ENCODE measurements around the gene CMPK2. TPM values are rescaled to one million over a fixed set of nuclear protein-coding genes. Genes with fewer than 3 reads are reported as not detected.

CMPK2 gene
- total RNA-seq, 2 experiments from 2014 or later = 7.2 to 7.7 TPM

GRCh38 chr2:6896930-6897759 is 31.4 kb upstream of the CMPK2 start:
- no peak overlapping the region for H3K4me3 Mint-ChIP-seq
- H3K27me3 Mint-ChIP-seq (ENCODE audit: low read depth) = no peaks in the 10 kb centered on the region
- H3K27ac Mint-ChIP-seq = peak overlapping the region; percentile 21
- H3K36me3 Mint-ChIP-seq (ENCODE audit: low read depth) = peaks cover 15% of the 10 kb centered on the region
- intact Hi-C loops (cut with micrococcal nuclease) = loop anchor here (1.0 to 5.0 kb wide), 6 partner anchors 16 to 187 kb away; no protein-coding TSS in a partner anchor
- H3K4me1 Mint-ChIP-seq (ENCODE audit: low read depth) = peaks cover 13% of the 10 kb centered on the region
- no peak for DNase-seq
- H3K9me3 Mint-ChIP-seq = peaks cover 22% of the 10 kb centered on the region
- CTCF ChIA-PET = interaction anchor here (0.6 to 6.1 kb wide), 35 partner anchors 9 to 173 kb away, joined by 3 to 101 read pairs (median 5); partner anchors contain the start of genes CMPK2, RNF144A and RSAD2

GRCh38 chr2:6893876-6894482 is 28.3 kb upstream of the CMPK2 start:
- H3K36me3 Mint-ChIP-seq (ENCODE audit: low read depth) = no peaks in the 10 kb centered on the region
- H3K27ac Mint-ChIP-seq = no peak overlapping the region
- peaks cover 13% of the 10 kb centered on the region for H3K4me1 Mint-ChIP-seq (ENCODE audit: low read depth)
- H3K4me3 Mint-ChIP-seq = no peak overlapping the region
- no peaks in the 10 kb centered on the region for H3K27me3 Mint-ChIP-seq (ENCODE audit: low read depth)
- intact Hi-C loops (cut with micrococcal nuclease) = no loop called here
- DNase-seq = no peak
- H3K9me3 Mint-ChIP-seq = no peaks in the 10 kb centered on the region
- CTCF ChIA-PET = interaction anchor here (0.6 to 6.1 kb wide), 13 partner anchors 10 to 249 kb away, joined by 3 to 101 read pairs (median 4); partner anchors contain the start of genes RNF144A and RSAD2

- H3K4me1 Mint-ChIP-seq (ENCODE audit: low read depth) = no peaks in the 10 kb centered on the region
- peaks cover 3% of the 10 kb centered on the region for H3K36me3 Mint-ChIP-seq (ENCODE audit: low read depth)
- no peaks in the 10 kb centered on the region for H3K9me3 Mint-ChIP-seq
- no peak for DNase-seq
- H3K27ac Mint-ChIP-seq = no peak overlapping the region
- intact Hi-C loops (cut with micrococcal nuclease) = no loop called here
- CTCF ChIA-PET = interaction anchor here (2.1 kb wide), 1 partner anchor 8 kb away, joined by 16 read pairs; no protein-coding TSS in a partner anchor
- H3K4me3 Mint-ChIP-seq = no peak overlapping the region
- H3K27me3 Mint-ChIP-seq (ENCODE audit: low read depth) = no peaks in the 10 kb centered on the region
These were observed 23.0 kb upstream of the CMPK2 start for GRCh38 chr2:6888724-6889123.

GRCh38 chr2:6887751-6888192 is 22.1 kb upstream of the CMPK2 start:
- intact Hi-C loops (cut with micrococcal nuclease) = no loop called here
- Mint-ChIP-seq H3K4me1 (ENCODE audit: low read depth) (no peaks in the 10 kb centered on the region), H3K27me3 (ENCODE audit: low read depth) (no peaks in the 10 kb centered on the region), H3K9me3 (no peaks in the 10 kb centered on the region), H3K4me3 (no peak overlapping the region), H3K36me3 (ENCODE audit: low read depth) (peaks cover 3% of the 10 kb centered on the region), H3K27ac (no peak overlapping the region)
- no peak for DNase-seq
- CTCF ChIA-PET = interaction anchor here (0.7 to 2.1 kb wide), 6 partner anchors 9 to 210 kb away, joined by 3 to 16 read pairs (median 3); partner anchors contain the start of gene CMPK2

GRCh38 chr2:6885968-6886367 is 20.3 kb upstream of the CMPK2 start:
- intact Hi-C loops (cut with micrococcal nuclease) = no loop called here
- DNase-seq = no peak
- H3K36me3 Mint-ChIP-seq (ENCODE audit: low read depth) = peaks cover 5% of the 10 kb centered on the region
- no peaks in the 10 kb centered on the region for H3K27me3 Mint-ChIP-seq (ENCODE audit: low read depth)
- no peak overlapping the region for H3K27ac Mint-ChIP-seq
- no peak overlapping the region for H3K4me3 Mint-ChIP-seq
- H3K9me3 Mint-ChIP-seq = no peaks in the 10 kb centered on the region
- CTCF ChIA-PET = interaction anchor here (0.6 to 1.3 kb wide), 5 partner anchors 10 to 158 kb away, joined by 3 to 6 read pairs (median 4); no protein-coding TSS in a partner anchor
- peaks cover 9% of the 10 kb centered on the region for H3K4me1 Mint-ChIP-seq (ENCODE audit: low read depth)

- no peak for DNase-seq
- Mint-ChIP-seq H3K4me1 (ENCODE audit: low read depth) (peaks cover 12% of the 10 kb centered on the region), H3K9me3 (no peaks in the 10 kb centered on the region), H3K27me3 (ENCODE audit: low read depth) (no peaks in the 10 kb centered on the region), H3K36me3 (ENCODE audit: low read depth) (peaks cover 5% of the 10 kb centered on the region), H3K4me3 (no peak overlapping the region), H3K27ac (no peak overlapping the region)
- CTCF ChIA-PET = interaction anchor here (0.7 to 1.3 kb wide), 4 partner anchors 10 to 171 kb away, joined by 3 to 4 read pairs (median 3); no protein-coding TSS in a partner anchor
- intact Hi-C loops (cut with micrococcal nuclease) = no loop called here
These were observed 19.8 kb upstream of the CMPK2 start for GRCh38 chr2:6885551-6885950.

- CTCF ChIA-PET = interaction anchor here (1.0 kb wide), 1 partner anchor 13 kb away, joined by 4 read pairs; no protein-coding TSS in a partner anchor
- no peaks in the 10 kb centered on the region for H3K9me3 Mint-ChIP-seq
- no peak overlapping the region for H3K4me3 Mint-ChIP-seq
- H3K27me3 Mint-ChIP-seq (ENCODE audit: low read depth) = no peaks in the 10 kb centered on the region
- H3K36me3 Mint-ChIP-seq (ENCODE audit: low read depth) = peaks cover 5% of the 10 kb centered on the region
- no peak for DNase-seq
- intact Hi-C loops (cut with micrococcal nuclease) = no loop called here
- no peak overlapping the region for H3K27ac Mint-ChIP-seq
- peaks cover 28% of the 10 kb centered on the region for H3K4me1 Mint-ChIP-seq (ENCODE audit: low read depth)
These were observed 17.9 kb upstream of the CMPK2 start for GRCh38 chr2:6883448-6884122.

GRCh38 chr2:6881516-6881915 is 15.8 kb upstream of the CMPK2 start:
- intact Hi-C loops (cut with micrococcal nuclease) = no loop called here
- no peaks in the 10 kb centered on the region for H3K27me3 Mint-ChIP-seq (ENCODE audit: low read depth)
- H3K36me3 Mint-ChIP-seq (ENCODE audit: low read depth) = peaks cover 5% of the 10 kb centered on the region
- H3K9me3 Mint-ChIP-seq = no peaks in the 10 kb centered on the region
- H3K4me3 Mint-ChIP-seq = no peak overlapping the region
- H3K27ac Mint-ChIP-seq = no peak overlapping the region
- H3K4me1 Mint-ChIP-seq (ENCODE audit: low read depth) = peaks cover 45% of the 10 kb centered on the region
- CTCF ChIA-PET = interaction anchor here (0.6 to 5.3 kb wide), 4 partner anchors 15 to 1408 kb away, joined by 3 to 54 read pairs (median 4); partner anchors contain the start of genes CMPK2 and RNF144A
- no peak for DNase-seq

GRCh38 chr2:6881046-6881445 is 15.3 kb upstream of the CMPK2 start:
- Mint-ChIP-seq H3K4me1 (ENCODE audit: low read depth) (peaks cover 45% of the 10 kb centered on the region), H3K27me3 (ENCODE audit: low read depth) (no peaks in the 10 kb centered on the region), H3K27ac (peak overlapping the region; percentile 48), H3K36me3 (ENCODE audit: low read depth) (peaks cover 5% of the 10 kb centered on the region), H3K9me3 (no peaks in the 10 kb centered on the region), H3K4me3 (no peak overlapping the region)
- CTCF ChIA-PET = interaction anchor here (1.3 to 5.3 kb wide), 3 partner anchors 14 to 160 kb away, joined by 3 to 54 read pairs (median 4); partner anchors contain the start of genes CMPK2 and RNF144A
- no peak for DNase-seq
- intact Hi-C loops (cut with micrococcal nuclease) = no loop called here

GRCh38 chr2:6880200-6880733 is 14.6 kb upstream of the CMPK2 start:
- Mint-ChIP-seq H3K9me3 (no peaks in the 10 kb centered on the region), H3K4me1 (ENCODE audit: low read depth) (peaks cover 49% of the 10 kb centered on the region), H3K36me3 (ENCODE audit: low read depth) (peaks cover 5% of the 10 kb centered on the region), H3K27me3 (ENCODE audit: low read depth) (no peaks in the 10 kb centered on the region), H3K27ac (peak overlapping the region; percentile 72), H3K4me3 (peak overlapping the region; percentile 57)
- DNase-seq = peak; percentile 33
- intact Hi-C loops (cut with micrococcal nuclease) = no loop called here
- CTCF ChIA-PET = interaction anchor here (1.0 to 5.3 kb wide), 6 partner anchors 14 to 161 kb away, joined by 3 to 54 read pairs (median 4); partner anchors contain the start of genes CMPK2 and RNF144A

- intact Hi-C loops (cut with micrococcal nuclease) = loop anchor here (5.0 to 10.0 kb wide), 2 partner anchors 313 to 1666 kb away; no protein-coding TSS in a partner anchor
- CTCF ChIA-PET = interaction anchor here (0.6 to 5.3 kb wide), 6 partner anchors 12 to 106 kb away, joined by 4 to 54 read pairs (median 8); partner anchors contain the start of gene CMPK2
These were observed 13.3 kb upstream of the CMPK2 start for GRCh38 chr2:6879011-6879410.

More at GRCh38 chr2:6879011-6879410, 13.3 kb upstream of the CMPK2 start:
- H3K9me3 Mint-ChIP-seq = peaks cover 2% of the 10 kb centered on the region
- peaks cover 4% of the 10 kb centered on the region for H3K36me3 Mint-ChIP-seq (ENCODE audit: low read depth)
- no peak overlapping the region for H3K27ac Mint-ChIP-seq
- H3K4me1 Mint-ChIP-seq (ENCODE audit: low read depth) = peaks cover 55% of the 10 kb centered on the region
- peak overlapping the region; percentile 49 for H3K4me3 Mint-ChIP-seq
- no peak for DNase-seq
- no peaks in the 10 kb centered on the region for H3K27me3 Mint-ChIP-seq (ENCODE audit: low read depth)

Measured in activated naive CD4-positive, alpha-beta T cell treated with anti-CD3 and anti-CD28 coated beads for 36 hours (primary cell).